DND-41 (cell line): ENCODE measurements around the gene SLC35F6.

ENCODE experiments used
- ATAC-seq: fragments of 200-7000 bp; cut with Tn5 transposase; 3 replicates; pipeline ENCODE4 v1.9.1; 2021; ENCODE audit warnings: low read depth; ENCODE audit not compliant: insufficient read depth
- DNase-seq: peaks from one replicate; pipeline ENCODE4 v3.0.0-alpha.2; 2020
- H2AFZ ChIP-seq: 2 replicates; pipeline ENCODE4 v1.6.0; 2012; ENCODE audit warnings: low read depth, low read length
- H3K27ac ChIP-seq: 2 replicates; pipeline ENCODE4 v1.5.1; 2012; ENCODE audit warnings: low read length, inconsistent platforms
- H3K27me3 ChIP-seq: fragments of 200-600 bp; sonication (generic); 2 replicates; pipeline ENCODE4 v1.6.0; 2012; ENCODE audit warnings: low read length, mild to moderate bottlenecking, inconsistent platforms; ENCODE audit not compliant: insufficient read depth, poor library complexity
- H3K36me3 ChIP-seq: 2 replicates; pipeline ENCODE4 v1.5.1; 2012; ENCODE audit warnings: low read length, inconsistent platforms; ENCODE audit not compliant: insufficient read depth
- H3K4me1 ChIP-seq: 2 replicates; pipeline ENCODE4 v1.5.1; 2012; ENCODE audit warnings: mild to moderate bottlenecking, low read length; ENCODE audit not compliant: insufficient read depth
- H3K4me2 ChIP-seq: 2 replicates; pipeline ENCODE4 v1.6.0; 2012; ENCODE audit warnings: mild to moderate bottlenecking, moderate library complexity, low read length, inconsistent platforms; ENCODE audit not compliant: insufficient read depth
- H3K4me3 ChIP-seq, 2 experiments: fragments of 200-600 bp in 1 of 2; shearing (Covaris generic) in 1 of 2; 2 replicates each; pipeline ENCODE4 v1.5.1; 2012 to 2016; ENCODE audit warnings: inconsistent platforms in 2 of 2, low read length in 2 of 2, mild to moderate bottlenecking in 2 of 2, low read depth in 1 of 2, moderate library complexity in 1 of 2
- H3K79me2 ChIP-seq: 2 replicates; pipeline ENCODE4 v1.6.0; 2012; ENCODE audit warnings: low read length, inconsistent platforms; ENCODE audit not compliant: insufficient read depth
- H3K9ac ChIP-seq: 2 replicates; pipeline ENCODE4 v1.6.0; 2012; ENCODE audit warnings: low read depth, mild to moderate bottlenecking, inconsistent platforms, low read length, moderate library complexity
- H3K9me3 ChIP-seq: 2 replicates; pipeline ENCODE4 v1.5.1; 2012; ENCODE audit warnings: low read length, moderate library complexity, mild to moderate bottlenecking, inconsistent platforms; ENCODE audit not compliant: insufficient read depth, severe bottlenecking
- H4K20me1 ChIP-seq: 2 replicates; pipeline ENCODE4 v1.6.0; 2012; ENCODE audit warnings: low read length; ENCODE audit not compliant: insufficient read depth
- EZH2 ChIP-seq: IDR thresholded peaks from 3 replicates; pipeline ENCODE4 v1.6.1; 2012; ENCODE audit warnings: borderline replicate concordance, low read depth, mild to moderate bottlenecking, moderate library complexity, low read length, inconsistent platforms; ENCODE audit not compliant: severe bottlenecking
- TF ChIP-seq, protein P1 (sequence below): IDR thresholded peaks from 2 replicates; pipeline ENCODE4 v1.5.1; 2012; ENCODE audit warnings: borderline replicate concordance, low read length, moderate library complexity, mild to moderate bottlenecking; ENCODE audit not compliant: poor library complexity, severe bottlenecking; ENCODE audit errors: extremely low read depth

Gene SLC35F6

DNA sequence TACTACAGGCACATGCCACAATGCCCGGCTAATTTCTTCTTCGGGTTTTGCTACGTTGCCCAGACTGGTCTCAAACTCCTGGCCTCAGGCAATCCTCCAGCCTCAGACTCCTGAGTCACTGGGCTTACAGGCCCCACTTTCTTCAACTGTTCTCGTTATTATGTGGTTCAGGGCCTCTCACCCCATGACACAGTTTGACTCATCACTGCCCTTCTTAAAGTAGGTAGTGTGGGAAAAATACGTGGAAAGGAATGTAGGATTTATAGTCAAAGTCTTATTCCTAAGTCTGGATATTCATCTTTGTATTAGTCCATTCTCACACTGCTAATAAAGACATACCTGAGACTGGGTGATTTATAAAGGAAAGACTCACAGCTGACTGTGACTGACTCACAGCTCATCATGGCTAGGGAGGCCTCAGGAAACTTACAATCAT is 41.2 kb downstream of the SLC35F6 start:
- Histone ChIP-seq H3K4me3 (no peak overlapping the region), H3K9me3 (no peaks in the 10 kb centered on the region), H3K4me2 (no peak overlapping the region), H3K27ac (no peak overlapping the region), H3K79me2 (no peaks in the 10 kb centered on the region), H3K9ac (no peak overlapping the region), H3K27me3 (no peaks in the 10 kb centered on the region), H4K20me1 (0 out of 2 replicates have a peak, but pooled peaks cover 4% of the 10 kb centered on the region), H3K4me1 (no peaks in the 10 kb centered on the region), H3K36me3 (peaks cover 10% of the 10 kb centered on the region), H2AFZ (no peak overlapping the region)
- no peak for ATAC-seq
- DNase-seq, result no peak
- no peak for TF ChIP-seq EZH2
- TF ChIP-seq, protein P1, sequence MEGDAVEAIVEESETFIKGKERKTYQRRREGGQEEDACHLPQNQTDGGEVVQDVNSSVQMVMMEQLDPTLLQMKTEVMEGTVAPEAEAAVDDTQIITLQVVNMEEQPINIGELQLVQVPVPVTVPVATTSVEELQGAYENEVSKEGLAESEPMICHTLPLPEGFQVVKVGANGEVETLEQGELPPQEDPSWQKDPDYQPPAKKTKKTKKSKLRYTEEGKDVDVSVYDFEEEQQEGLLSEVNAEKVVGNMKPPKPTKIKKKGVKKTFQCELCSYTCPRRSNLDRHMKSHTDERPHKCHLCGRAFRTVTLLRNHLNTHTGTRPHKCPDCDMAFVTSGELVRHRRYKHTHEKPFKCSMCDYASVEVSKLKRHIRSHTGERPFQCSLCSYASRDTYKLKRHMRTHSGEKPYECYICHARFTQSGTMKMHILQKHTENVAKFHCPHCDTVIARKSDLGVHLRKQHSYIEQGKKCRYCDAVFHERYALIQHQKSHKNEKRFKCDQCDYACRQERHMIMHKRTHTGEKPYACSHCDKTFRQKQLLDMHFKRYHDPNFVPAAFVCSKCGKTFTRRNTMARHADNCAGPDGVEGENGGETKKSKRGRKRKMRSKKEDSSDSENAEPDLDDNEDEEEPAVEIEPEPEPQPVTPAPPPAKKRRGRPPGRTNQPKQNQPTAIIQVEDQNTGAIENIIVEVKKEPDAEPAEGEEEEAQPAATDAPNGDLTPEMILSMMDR, result no peak

DNA sequence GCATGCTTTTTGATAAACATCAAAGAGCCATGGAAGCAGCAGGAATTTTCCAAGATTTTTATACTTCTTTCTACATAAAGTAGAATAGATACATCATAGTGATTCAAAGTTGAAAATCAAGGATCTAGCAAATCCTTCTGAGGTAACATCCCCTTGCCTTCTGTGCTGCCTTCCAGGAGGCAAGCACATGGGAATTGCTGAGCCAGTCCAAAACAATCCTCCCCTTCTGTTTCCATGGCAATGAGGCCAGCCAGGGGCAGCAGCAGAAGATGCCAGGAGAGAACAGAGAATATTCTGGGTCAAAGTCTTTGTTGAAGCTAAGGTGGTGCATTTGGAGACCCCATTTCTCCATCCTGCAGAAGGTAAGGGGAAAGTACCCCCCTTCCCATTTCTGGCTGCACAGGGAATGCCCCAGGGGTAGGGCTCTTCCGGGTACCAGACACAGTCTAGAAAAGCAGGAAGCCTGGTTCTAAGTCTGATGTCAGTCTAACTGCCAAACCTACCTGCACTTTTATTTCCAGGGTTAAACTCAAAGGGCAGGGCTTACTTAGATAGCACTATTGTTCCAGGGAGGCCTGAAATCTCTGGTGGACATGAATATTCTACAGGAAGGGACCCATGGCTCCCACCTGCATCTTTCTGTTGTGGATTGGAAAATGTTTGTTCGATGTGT is 43.8 kb downstream of the SLC35F6 start:
- no peak overlapping the region for H3K4me3 ChIP-seq
- H2AFZ ChIP-seq, result no peak overlapping the region
- DNase-seq (no peak), ATAC-seq (no peak)
- H3K27me3 ChIP-seq, result no peaks in the 10 kb centered on the region
- H3K27ac ChIP-seq, result no peak overlapping the region
- H3K79me2 ChIP-seq, result no peaks in the 10 kb centered on the region
- H3K4me1 ChIP-seq, result no peaks in the 10 kb centered on the region
- no peaks in the 10 kb centered on the region for H3K9me3 ChIP-seq
- no peaks in the 10 kb centered on the region for H3K36me3 ChIP-seq
- H3K9ac ChIP-seq, result no peak overlapping the region
- no peaks in the 10 kb centered on the region for H4K20me1 ChIP-seq
- TF ChIP-seq, protein P1, result no peak
- TF ChIP-seq EZH2, result no peak
- H3K4me2 ChIP-seq, result no peak overlapping the region

DNA sequence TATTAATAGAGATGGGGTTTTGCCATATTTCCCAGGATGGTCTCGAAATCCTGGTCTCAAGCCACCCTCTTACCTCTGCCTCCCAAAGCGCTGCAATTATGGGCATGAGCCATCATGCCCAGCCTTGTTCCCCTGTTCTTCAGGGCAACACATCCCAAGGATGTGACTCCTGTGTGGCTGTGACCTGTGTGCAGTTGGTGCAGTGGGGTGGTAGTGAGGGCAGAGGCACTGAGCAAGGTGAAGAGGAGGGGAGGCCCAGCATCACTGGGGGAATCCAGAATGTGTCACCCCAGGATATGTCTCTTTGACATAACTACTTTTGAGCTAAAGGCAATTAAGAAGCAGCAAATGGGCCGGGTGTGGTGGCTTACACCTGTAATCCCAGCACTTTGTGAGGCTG is 45.1 kb downstream of the SLC35F6 start:
- TF ChIP-seq, protein P1, result no peak
- no peak for TF ChIP-seq EZH2
- Histone ChIP-seq H3K4me2 (no peak overlapping the region), H3K9ac (no peak overlapping the region), H3K27ac (no peak overlapping the region), H3K4me1 (no peaks in the 10 kb centered on the region), H3K9me3 (no peaks in the 10 kb centered on the region), H3K36me3 (no peaks in the 10 kb centered on the region), H3K79me2 (no peaks in the 10 kb centered on the region), H3K4me3 (no peak overlapping the region), H3K27me3 (no peaks in the 10 kb centered on the region), H2AFZ (no peak overlapping the region), H4K20me1 (no peaks in the 10 kb centered on the region)
- ATAC-seq (no peak), DNase-seq (no peak)
